ENCODE measurements around the gene CAPN11.

DNA sequence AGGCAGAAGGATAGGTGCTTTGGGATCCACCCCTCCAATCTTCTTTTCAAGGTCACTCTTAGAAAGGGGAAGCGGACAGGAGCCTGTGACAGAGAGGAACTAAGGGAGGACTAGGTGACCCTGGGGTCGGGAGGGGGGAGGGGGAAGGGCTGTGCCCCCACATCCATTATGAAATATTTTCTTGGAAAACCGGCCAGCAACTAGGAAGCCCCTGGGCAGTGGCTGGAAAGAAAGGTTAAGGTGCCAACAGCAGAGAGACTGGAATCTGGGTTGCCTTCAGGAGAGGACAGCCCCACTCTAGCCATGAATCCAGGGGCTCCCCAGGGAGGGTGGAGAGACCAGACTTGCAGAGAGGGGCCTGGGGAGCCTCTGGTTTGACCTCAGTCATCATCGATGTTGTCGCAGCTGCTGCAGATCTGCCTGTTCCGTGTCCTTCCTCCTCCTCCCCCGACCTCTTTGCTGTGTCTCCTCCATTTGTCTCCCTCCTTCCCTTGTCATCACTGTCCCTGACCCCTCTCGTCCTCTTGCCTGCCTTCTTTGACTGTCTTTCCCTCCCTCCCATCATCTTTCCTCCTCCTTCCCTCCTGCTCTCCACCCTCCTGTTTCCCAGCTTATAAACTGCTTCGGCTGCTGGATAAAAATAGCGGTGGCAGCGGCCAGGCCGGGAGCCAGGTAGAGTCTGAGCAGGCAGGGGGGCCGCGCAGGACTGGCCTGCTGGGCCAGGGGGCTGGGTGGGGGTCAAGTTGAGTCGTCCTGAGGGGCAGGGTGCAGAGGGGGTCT lies 67.9 kb downstream of the CAPN11 start:
- TF ChIP-seq EZH2 (IDR thresholded peaks at IDR 0.05; ENCODE audit: borderline replicate concordance, low read depth, low read length, severe bottlenecking) = no peak
- TF ChIP-seq, protein P1, sequence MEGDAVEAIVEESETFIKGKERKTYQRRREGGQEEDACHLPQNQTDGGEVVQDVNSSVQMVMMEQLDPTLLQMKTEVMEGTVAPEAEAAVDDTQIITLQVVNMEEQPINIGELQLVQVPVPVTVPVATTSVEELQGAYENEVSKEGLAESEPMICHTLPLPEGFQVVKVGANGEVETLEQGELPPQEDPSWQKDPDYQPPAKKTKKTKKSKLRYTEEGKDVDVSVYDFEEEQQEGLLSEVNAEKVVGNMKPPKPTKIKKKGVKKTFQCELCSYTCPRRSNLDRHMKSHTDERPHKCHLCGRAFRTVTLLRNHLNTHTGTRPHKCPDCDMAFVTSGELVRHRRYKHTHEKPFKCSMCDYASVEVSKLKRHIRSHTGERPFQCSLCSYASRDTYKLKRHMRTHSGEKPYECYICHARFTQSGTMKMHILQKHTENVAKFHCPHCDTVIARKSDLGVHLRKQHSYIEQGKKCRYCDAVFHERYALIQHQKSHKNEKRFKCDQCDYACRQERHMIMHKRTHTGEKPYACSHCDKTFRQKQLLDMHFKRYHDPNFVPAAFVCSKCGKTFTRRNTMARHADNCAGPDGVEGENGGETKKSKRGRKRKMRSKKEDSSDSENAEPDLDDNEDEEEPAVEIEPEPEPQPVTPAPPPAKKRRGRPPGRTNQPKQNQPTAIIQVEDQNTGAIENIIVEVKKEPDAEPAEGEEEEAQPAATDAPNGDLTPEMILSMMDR (IDR thresholded peaks at IDR 0.05; ENCODE audit: borderline replicate concordance, extremely low read depth, low read length, poor library complexity, severe bottlenecking) = no peak

Measured in DND-41 (cell line).